GM12878 (cell line): ENCODE data around the gene POU2F1. TPM values are rescaled to one million over a fixed set of nuclear protein-coding genes. Genes with fewer than 3 reads are reported as not detected.

ENCODE experiments used
- ATAC-seq: fragments of 200-7000 bp; cut with Tn5 transposase; 3 replicates; pipeline ENCODE4 v1.9.1; 2020; ENCODE audit warnings: mild to moderate bottlenecking, moderate library complexity
- BruUV-seq: library from RNA; stranded (reverse); fragments of 400-500 nt; replicated peaks from 2 replicates; lab custom pipeline; 2021; lab: Mats Ljungman, UMichigan
- CTCF ChIA-PET: fragments of 300-600 bp; sonication (Branson Sonifier 250); formaldehyde crosslinking; extraction: SDS; loops from one replicate; lab custom pipeline; 2021; ENCODE audit warnings: inconsistent platforms; lab: Yijun Ruan, JAX
- POLR2A ChIA-PET: fragments of 350-600 bp; formaldehyde crosslinking; extraction: SDS; loops from one replicate; lab custom pipeline; 2021; ENCODE audit warnings: inconsistent platforms; lab: Charles Lee
- RAD21 ChIA-PET: fragments of 300-600 bp; sonication (Branson Sonifier 250); formaldehyde crosslinking; loops from one replicate; lab custom pipeline; 2023; ENCODE audit warnings: antibody characterized with exemption; ENCODE audit not compliant: unreplicated experiment; lab: Charles Lee
- SMC1A ChIA-PET: fragments of 300-600 bp; sonication (Branson Sonifier 250); formaldehyde crosslinking; loops from one replicate; lab custom pipeline; 2023; ENCODE audit not compliant: unreplicated experiment, uncharacterized antibody; lab: Charles Lee
- DNase-seq: peaks from one replicate; pipeline ENCODE4 v3.0.0-alpha.2; 2011; ENCODE audit warnings: low read depth, low spot score
- FAIRE-seq: peaks from 3 replicates; lab custom pipeline; 2011; peaks lifted over from hg19 to GRCh38; lab: Jason Lieb, UNC
- H2AFZ ChIP-seq: 2 replicates; pipeline ENCODE4 v1.6.0; 2011; ENCODE audit warnings: low read depth, low read length, control low read depth; ENCODE audit not compliant: control insufficient read depth
- H3K27ac ChIP-seq: 2 replicates; pipeline ENCODE4 v1.5.1; 2011; ENCODE audit warnings: control low read depth; ENCODE audit not compliant: control insufficient read depth, insufficient read depth
- H3K27me3 ChIP-seq, 2 experiments: replicated peaks in 1 of 2; 2 replicates each; pipeline versions ENCODE4 v1.6.0 to v1.6.1; 2011; ENCODE audit warnings: low read length in 1 of 2; ENCODE audit not compliant: control insufficient read depth in 2 of 2, insufficient read depth in 2 of 2
- H3K36me3 ChIP-seq, 2 experiments: 2 replicates each; pipeline ENCODE4 v1.5.1; 2011; ENCODE audit warnings: low read length in 1 of 2; ENCODE audit not compliant: control insufficient read depth in 2 of 2, insufficient read depth in 2 of 2
- H3K4me1 ChIP-seq: 2 replicates; pipeline ENCODE4 v1.6.1; 2011; ENCODE audit warnings: mild to moderate bottlenecking, low read length, moderate library complexity, mixed read lengths; ENCODE audit not compliant: control insufficient read depth, insufficient read depth
- H3K4me2 ChIP-seq: 2 replicates; pipeline ENCODE4 v1.6.0; 2011; ENCODE audit warnings: control low read depth; ENCODE audit not compliant: control insufficient read depth, insufficient read depth
- H3K4me3 ChIP-seq: fragments of 200-600 bp; sonication (generic); 2 replicates; pipeline ENCODE4 v1.5.1; 2016
- H3K79me2 ChIP-seq: 2 replicates; pipeline ENCODE4 v1.6.0; 2011; ENCODE audit warnings: low read length; ENCODE audit not compliant: control insufficient read depth, insufficient read depth
- H3K9ac ChIP-seq: 2 replicates; pipeline ENCODE4 v1.8.0; 2011; ENCODE audit warnings: low read length, control low read depth, mixed read lengths; ENCODE audit not compliant: control insufficient read depth, insufficient read depth
- H3K9me3 ChIP-seq: replicated peaks from 3 replicates; pipeline ENCODE4 v1.5.1; 2011; ENCODE audit warnings: mild to moderate bottlenecking, low read length; ENCODE audit not compliant: control insufficient read depth, insufficient read depth
- H4K20me1 ChIP-seq: 2 replicates; pipeline ENCODE4 v1.6.0; 2011; ENCODE audit not compliant: control insufficient read depth, insufficient read depth
- CHD1 ChIP-seq: IDR thresholded peaks from 2 replicates; pipeline ENCODE4 v1.6.1; 2012; ENCODE audit warnings: low read depth, low read length, improper control_type of control experiment
- KDM1A ChIP-seq: fragments of 200-600 bp; sonication (generic); IDR thresholded peaks from 2 replicates; pipeline ENCODE4 v1.6.1; 2016; ENCODE audit warnings: borderline replicate concordance
- MTA3 ChIP-seq: IDR thresholded peaks from 2 replicates; pipeline ENCODE4 v1.6.1; 2012; ENCODE audit warnings: low read length, inconsistent platforms, borderline replicate concordance
- RELA ChIP-seq: fragments of 450-650 bp; IDR thresholded peaks from 2 replicates; pipeline ENCODE4 v1.8.0; 2014; ENCODE audit warnings: borderline replicate concordance; ENCODE audit not compliant: partially characterized antibody
- SMC3 ChIP-seq: IDR thresholded peaks from 2 replicates; pipeline ENCODE4 v1.6.1; 2011; ENCODE audit warnings: low read length, improper control_type of control experiment, borderline replicate concordance
- SPI1 ChIP-seq: IDR thresholded peaks from 2 replicates; pipeline ENCODE4 v1.6.1; 2011; ENCODE audit warnings: low read depth, mild to moderate bottlenecking, low read length, moderate library complexity, borderline replicate concordance; ENCODE audit not compliant: insufficient read depth
- SREBF1 ChIP-seq: IDR thresholded peaks from 2 replicates; pipeline ENCODE4 v1.6.1; 2012; ENCODE audit warnings: mild to moderate bottlenecking, low read length
- WGBS: methylation state at CpG from one replicate; pipeline ENCODE4 v1.1.6; 2016; ENCODE audit warnings: low lambda C conversion rate; ENCODE audit not compliant: insufficient replicate concordance, insufficient coverage; ENCODE audit errors: missing lambda C conversion rate; 5-methylcytosine and 5-hydroxymethylcytosine counted together
- in situ Hi-C: fragments of 300-500 bp; cut with MboI; formaldehyde crosslinking; loops from 9 replicates; pipeline ENCODE4 v1.14.3; 2018; ENCODE audit warnings: mixed read lengths
- intact Hi-C: fragments of 100-400 bp; cut with micrococcal nuclease; formaldehyde crosslinking; loops from one replicate; pipeline ENCODE4 v1.14.2; 2022; ENCODE audit not compliant: unreplicated experiment
- polyA plus RNA-seq, 11 experiments: library from polyadenylated mRNA; depleted of rRNA in 4 of 11; unstranded in 6 of 11; stranded (reverse) in 5 of 11; fragments of >200 nt; fragmentation: Nextera tagmentation in 4 of 11; fragmentation: Illumina TruSeq in 1 of 11; extraction: Ambion mirVana in 4 of 11; extraction: Trizol in 1 of 11; gene quantifications; 1 replicate in 1 of 11; 2 replicates in 10 of 11; pipeline versions ENCODE4 v1.2.1 to v1.2.3, GENCODE V29; 2011 to 2016; ENCODE audit warnings: inconsistent platforms in 2 of 11, missing spikeins in 2 of 11, low read depth in 1 of 11
- total RNA-seq, 4 experiments: library from RNA; depleted of rRNA in 3 of 4; stranded (reverse); fragments of >200 nt in 3 of 4; fragmentation: Illumina TruSeq in 1 of 4; extraction: Trizol in 1 of 4; gene quantifications; 2 replicates each; pipeline versions ENCODE4 v1.2.1 to v1.2.3, GENCODE V29; 2013 to 2021
- TF ChIP-seq, protein P1 (sequence below): fragments of 450-650 bp; IDR thresholded peaks from 2 replicates; pipeline ENCODE4 v1.6.1; 2017; ENCODE audit warnings: mild to moderate bottlenecking, moderate library complexity
- TF ChIP-seq, protein P2 (sequence below): fragments of 450-650 bp; IDR thresholded peaks from 2 replicates; pipeline ENCODE4 v1.6.1; 2016; ENCODE audit warnings: mild to moderate bottlenecking
- TF ChIP-seq, protein P3 (sequence below): fragments of 450-650 bp; IDR thresholded peaks from 2 replicates; pipeline ENCODE4 v1.6.1; 2017; ENCODE audit warnings: low read depth, mild to moderate bottlenecking, moderate library complexity
- TF ChIP-seq, protein P4 (sequence below): fragments of 450-650 bp; IDR thresholded peaks from 2 replicates; pipeline ENCODE4 v1.6.1; 2017; ENCODE audit warnings: mild to moderate bottlenecking, moderate library complexity

The POU2F1 gene
- total and polyA plus RNA-seq, 10 of the 15 experiments (the other 5 are each of a cell fraction or from before 2014, with no cell fraction given): 2.5 to 21.7 (median 12.5) TPM

DNA sequence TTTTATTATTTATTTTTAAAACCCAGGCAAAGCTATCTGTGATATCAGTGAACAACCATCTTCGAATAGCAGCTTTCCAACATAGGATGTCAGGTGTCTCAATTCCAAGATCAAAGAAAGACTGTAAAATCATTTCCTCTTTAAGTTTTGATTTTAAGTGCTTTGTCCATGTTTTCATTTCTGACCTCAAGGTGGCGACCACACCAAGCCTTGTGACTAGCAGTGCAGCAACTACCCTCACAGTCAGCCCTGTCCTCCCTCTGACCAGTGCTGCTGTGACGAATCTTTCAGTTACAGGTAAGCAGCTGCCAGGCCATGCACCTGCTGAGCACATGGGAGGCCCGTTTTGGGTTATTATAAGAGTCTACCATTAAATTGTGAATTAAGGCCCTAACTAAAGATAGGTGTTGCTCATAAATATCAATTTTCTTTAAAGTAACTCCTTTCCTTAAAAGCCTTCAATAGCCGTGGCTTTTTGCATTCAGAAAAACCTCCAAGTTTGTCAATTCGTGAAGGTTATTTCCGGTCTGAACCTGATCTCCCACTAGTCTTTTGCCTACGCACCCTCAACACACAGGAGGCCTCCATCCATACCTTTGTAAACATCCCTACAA is 180.7 kb downstream of the POU2F1 start:
- Histone ChIP-seq H3K36me3 (peaks cover 3 to 26% of the 10 kb centered on the region in 2 experiments; a peak in 3 of 4 replicates), H3K79me2 (no peaks in the 10 kb centered on the region), H4K20me1 (no peaks in the 10 kb centered on the region), H2AFZ (no peak overlapping the region), H3K9me3 (no peaks in the 10 kb centered on the region), H3K4me3 (no peak overlapping the region), H3K27ac (no peak overlapping the region), H3K4me1 (no peaks in the 10 kb centered on the region), H3K9ac (no peak overlapping the region), H3K27me3 (no peaks in the 10 kb centered on the region), H3K4me2 (no peak overlapping the region)
- CTCF ChIA-PET: interaction anchor here (0.7 to 3.0 kb wide), 16 partner anchors 9 to 491 kb away, joined by 3 to 35 read pairs (median 4); no protein-coding TSS in a partner anchor
- RAD21 ChIA-PET: interaction anchor here (0.9 to 2.6 kb wide), 8 partner anchors 12 to 181 kb away, joined by 3 to 14 read pairs (median 4); partner anchors contain the start of gene POU2F1
- in situ Hi-C loops (no loop called here), intact Hi-C loops (loop anchor here (2.0 kb wide), 1 partner anchor 131 kb away; no protein-coding TSS in a partner anchor)
- FAIRE-seq (no peak), ATAC-seq (peak; percentile 93), DNase-seq (peak; percentile 11)
- SMC1A ChIA-PET: interaction anchor here (0.6 to 4.4 kb wide), 17 partner anchors 8 to 522 kb away, joined by 3 to 29 read pairs (median 4); no protein-coding TSS in a partner anchor
- BruUV-seq: no TSS peak
- WGBS: 48% methylated on average over 8 of the region's 8 CpGs
- POLR2A ChIA-PET: interaction anchor here (0.5 kb wide), 1 partner anchor 313 kb away, joined by 3 read pairs; no protein-coding TSS in a partner anchor
- TF ChIP-seq, protein P1, sequence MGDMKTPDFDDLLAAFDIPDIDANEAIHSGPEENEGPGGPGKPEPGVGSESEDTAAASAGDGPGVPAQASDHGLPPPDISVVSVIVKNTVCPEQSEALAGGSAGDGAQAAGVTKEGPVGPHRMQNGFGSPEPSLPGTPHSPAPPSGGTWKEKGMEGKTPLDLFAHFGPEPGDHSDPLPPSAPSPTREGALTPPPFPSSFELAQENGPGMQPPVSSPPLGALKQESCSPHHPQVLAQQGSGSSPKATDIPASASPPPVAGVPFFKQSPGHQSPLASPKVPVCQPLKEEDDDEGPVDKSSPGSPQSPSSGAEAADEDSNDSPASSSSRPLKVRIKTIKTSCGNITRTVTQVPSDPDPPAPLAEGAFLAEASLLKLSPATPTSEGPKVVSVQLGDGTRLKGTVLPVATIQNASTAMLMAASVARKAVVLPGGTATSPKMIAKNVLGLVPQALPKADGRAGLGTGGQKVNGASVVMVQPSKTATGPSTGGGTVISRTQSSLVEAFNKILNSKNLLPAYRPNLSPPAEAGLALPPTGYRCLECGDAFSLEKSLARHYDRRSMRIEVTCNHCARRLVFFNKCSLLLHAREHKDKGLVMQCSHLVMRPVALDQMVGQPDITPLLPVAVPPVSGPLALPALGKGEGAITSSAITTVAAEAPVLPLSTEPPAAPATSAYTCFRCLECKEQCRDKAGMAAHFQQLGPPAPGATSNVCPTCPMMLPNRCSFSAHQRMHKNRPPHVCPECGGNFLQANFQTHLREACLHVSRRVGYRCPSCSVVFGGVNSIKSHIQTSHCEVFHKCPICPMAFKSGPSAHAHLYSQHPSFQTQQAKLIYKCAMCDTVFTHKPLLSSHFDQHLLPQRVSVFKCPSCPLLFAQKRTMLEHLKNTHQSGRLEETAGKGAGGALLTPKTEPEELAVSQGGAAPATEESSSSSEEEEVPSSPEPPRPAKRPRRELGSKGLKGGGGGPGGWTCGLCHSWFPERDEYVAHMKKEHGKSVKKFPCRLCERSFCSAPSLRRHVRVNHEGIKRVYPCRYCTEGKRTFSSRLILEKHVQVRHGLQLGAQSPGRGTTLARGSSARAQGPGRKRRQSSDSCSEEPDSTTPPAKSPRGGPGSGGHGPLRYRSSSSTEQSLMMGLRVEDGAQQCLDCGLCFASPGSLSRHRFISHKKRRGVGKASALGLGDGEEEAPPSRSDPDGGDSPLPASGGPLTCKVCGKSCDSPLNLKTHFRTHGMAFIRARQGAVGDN: no peak
- TF ChIP-seq SPI1: peak; percentile 40; the same call in 1 of the 2 replicates
- TF ChIP-seq, protein P2, sequence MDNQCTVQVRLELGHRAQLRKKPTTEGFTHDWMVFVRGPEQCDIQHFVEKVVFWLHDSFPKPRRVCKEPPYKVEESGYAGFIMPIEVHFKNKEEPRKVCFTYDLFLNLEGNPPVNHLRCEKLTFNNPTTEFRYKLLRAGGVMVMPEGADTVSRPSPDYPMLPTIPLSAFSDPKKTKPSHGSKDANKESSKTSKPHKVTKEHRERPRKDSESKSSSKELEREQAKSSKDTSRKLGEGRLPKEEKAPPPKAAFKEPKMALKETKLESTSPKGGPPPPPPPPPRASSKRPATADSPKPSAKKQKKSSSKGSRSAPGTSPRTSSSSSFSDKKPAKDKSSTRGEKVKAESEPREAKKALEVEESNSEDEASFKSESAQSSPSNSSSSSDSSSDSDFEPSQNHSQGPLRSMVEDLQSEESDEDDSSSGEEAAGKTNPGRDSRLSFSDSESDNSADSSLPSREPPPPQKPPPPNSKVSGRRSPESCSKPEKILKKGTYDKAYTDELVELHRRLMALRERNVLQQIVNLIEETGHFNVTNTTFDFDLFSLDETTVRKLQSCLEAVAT: 0 out of 2 replicates have a peak, but pooled peaks have one; percentile 45
- no peak for TF ChIP-seq KDM1A
- no peak for TF ChIP-seq CHD1
- TF ChIP-seq, protein P3, sequence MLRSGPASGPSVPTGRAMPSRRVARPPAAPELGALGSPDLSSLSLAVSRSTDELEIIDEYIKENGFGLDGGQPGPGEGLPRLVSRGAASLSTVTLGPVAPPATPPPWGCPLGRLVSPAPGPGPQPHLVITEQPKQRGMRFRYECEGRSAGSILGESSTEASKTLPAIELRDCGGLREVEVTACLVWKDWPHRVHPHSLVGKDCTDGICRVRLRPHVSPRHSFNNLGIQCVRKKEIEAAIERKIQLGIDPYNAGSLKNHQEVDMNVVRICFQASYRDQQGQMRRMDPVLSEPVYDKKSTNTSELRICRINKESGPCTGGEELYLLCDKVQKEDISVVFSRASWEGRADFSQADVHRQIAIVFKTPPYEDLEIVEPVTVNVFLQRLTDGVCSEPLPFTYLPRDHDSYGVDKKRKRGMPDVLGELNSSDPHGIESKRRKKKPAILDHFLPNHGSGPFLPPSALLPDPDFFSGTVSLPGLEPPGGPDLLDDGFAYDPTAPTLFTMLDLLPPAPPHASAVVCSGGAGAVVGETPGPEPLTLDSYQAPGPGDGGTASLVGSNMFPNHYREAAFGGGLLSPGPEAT: no peak
- TF ChIP-seq SMC3: peak; percentile 66; the same call in 1 of the 2 replicates
- no peak for TF ChIP-seq RELA
- no peak for TF ChIP-seq SREBF1
- TF ChIP-seq MTA3: no peak
- TF ChIP-seq, protein P4, sequence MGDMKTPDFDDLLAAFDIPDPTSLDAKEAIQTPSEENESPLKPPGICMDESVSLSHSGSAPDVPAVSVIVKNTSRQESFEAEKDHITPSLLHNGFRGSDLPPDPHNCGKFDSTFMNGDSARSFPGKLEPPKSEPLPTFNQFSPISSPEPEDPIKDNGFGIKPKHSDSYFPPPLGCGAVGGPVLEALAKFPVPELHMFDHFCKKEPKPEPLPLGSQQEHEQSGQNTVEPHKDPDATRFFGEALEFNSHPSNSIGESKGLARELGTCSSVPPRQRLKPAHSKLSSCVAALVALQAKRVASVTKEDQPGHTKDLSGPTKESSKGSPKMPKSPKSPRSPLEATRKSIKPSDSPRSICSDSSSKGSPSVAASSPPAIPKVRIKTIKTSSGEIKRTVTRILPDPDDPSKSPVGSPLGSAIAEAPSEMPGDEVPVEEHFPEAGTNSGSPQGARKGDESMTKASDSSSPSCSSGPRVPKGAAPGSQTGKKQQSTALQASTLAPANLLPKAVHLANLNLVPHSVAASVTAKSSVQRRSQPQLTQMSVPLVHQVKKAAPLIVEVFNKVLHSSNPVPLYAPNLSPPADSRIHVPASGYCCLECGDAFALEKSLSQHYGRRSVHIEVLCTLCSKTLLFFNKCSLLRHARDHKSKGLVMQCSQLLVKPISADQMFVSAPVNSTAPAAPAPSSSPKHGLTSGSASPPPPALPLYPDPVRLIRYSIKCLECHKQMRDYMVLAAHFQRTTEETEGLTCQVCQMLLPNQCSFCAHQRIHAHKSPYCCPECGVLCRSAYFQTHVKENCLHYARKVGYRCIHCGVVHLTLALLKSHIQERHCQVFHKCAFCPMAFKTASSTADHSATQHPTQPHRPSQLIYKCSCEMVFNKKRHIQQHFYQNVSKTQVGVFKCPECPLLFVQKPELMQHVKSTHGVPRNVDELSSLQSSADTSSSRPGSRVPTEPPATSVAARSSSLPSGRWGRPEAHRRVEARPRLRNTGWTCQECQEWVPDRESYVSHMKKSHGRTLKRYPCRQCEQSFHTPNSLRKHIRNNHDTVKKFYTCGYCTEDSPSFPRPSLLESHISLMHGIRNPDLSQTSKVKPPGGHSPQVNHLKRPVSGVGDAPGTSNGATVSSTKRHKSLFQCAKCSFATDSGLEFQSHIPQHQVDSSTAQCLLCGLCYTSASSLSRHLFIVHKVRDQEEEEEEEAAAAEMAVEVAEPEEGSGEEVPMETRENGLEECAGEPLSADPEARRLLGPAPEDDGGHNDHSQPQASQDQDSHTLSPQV: no peak
